Measurements from ENCODE around the gene PHLDB3.
"Not testable (repeated sequence)": the region's sequence is repeated elsewhere in the genome, so short reads cannot be mapped to it uniquely, and the experiment has no call there.

Gene PHLDB3

DNA sequence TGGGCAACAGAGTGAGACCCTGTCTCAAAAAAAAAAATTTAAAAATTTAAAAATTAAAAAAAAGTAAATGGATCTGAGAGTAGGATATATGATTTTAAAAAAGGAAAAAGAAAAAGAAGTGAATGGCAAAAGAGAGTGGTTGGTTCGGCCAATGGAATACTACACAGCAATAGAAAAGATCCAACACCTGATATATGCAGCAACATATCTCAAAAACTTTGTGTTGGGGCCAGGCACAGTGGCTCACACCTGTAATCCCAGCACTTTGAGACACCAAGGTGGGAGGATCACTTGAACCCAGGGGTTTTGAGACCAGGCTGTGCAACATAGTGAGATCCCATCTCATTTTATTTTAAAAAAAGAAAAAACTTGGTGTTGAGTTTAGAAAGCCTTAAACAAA is 37.8 kb downstream of the PHLDB3 start:
- no peak for DNase-seq

- DNase-seq = no peak
Observed at GRCh38 chr19:43465468-43466120, 39.0 kb downstream of the PHLDB3 start, which contains the start of gene LYPD3. Gene LYPD3 (minus strand): TSS chr19:43465608. CDS start chr19:43465571, 37 bp downstream.

GRCh38 chr19:43464134-43464775 is 40.3 kb downstream of the PHLDB3 start:
- DNase-seq = no peak

DNA sequence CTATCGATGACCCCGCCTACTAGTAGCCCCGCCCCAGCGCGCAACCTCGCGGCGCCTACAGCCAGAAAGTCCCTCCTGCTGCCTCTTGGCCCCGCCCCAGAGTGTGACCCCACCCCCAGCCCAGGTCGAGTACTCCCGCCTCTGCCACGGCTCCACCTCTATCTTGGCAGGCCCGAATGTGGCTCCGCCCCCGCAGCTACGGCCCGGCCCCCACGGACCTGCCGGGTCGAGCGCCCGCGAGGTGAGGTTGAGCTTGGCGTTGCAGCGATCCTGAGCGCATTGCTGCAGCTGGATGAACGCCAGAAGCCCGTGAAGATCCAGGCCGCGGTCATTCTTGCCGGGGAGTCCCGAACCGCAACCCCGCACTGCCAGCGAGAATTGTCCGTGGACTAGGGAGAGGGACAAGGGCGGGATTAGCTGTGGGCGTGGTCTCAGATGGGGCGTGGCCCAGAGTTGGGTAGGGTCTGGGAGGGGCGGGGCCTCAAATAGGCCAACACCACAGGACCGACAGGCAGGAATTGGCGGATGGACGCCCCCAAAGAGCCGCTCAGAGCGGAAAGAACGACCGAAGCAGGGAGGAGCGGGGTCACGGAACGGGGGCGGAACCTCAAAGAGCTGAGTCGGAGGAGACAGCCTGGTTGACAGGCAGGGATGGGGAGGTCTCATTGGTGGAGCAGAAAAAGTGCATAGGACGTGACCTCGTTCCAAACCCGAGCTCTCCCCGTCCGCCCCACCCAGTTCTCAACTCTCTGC is 41.0 kb downstream of the PHLDB3 start:
- DNase-seq = peak; percentile 97

DNA sequence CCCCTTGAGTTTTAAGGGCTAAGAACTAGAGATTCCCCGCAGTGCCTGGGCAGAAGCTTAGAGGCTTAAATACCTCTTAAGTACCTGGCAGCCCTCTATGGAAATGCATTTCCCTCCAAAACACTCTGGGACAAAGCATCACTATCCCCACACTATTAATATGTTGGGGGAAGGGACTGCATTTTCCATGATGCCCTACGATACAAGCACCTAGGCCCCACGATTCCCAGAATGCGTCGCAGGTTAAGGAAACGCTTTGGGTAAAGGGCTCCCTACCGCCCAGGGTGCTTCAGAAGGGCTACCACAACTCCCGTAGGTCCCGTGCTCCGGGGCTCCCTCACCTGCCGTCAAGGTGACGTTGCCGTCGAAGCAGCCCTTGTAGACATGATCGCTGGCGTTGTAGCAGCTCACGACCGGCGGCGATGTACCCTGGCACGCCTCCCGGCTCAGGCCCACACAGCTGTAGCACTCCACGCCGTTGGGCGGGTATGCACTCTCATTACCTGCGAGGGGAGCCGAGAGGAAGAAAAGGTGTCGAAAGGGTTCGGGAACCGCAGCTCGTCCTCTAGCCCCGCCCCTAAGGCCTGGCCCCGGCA is 41.7 kb downstream of the PHLDB3 start:
- DNase-seq = no peak

DNA sequence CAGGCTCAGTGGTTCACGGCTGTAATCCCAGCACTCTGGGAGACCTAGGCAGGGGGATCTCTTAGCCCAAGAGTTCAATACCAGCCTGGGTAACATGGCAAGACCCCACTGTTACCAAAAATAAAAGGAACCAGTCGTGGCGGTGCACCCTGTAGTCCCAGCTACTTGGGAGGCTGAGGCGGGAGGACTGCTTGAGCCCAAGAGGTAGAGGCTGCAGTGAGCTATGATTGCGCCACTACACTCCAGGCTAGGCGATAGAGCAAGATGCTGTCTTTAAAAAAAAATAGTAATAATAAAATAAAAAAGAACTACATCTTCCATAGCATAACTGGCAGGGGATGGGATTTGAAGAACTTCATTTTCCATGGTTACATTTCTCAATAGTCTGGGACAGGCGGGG is 42.2 kb downstream of the PHLDB3 start:
- no peak for DNase-seq

- DNase-seq = no peak
Observed at GRCh38 chr19:43461303-43461702, 43.2 kb downstream of the PHLDB3 start.

- no peak for DNase-seq
Observed at GRCh38 chr19:43460362-43461016, 44.1 kb downstream of the PHLDB3 start.

- no peak for DNase-seq
Observed at GRCh38 chr19:43457809-43458208, 46.7 kb downstream of the PHLDB3 start.

- no peak for DNase-seq
Observed at GRCh38 chr19:43455321-43456113, 49.0 kb downstream of the PHLDB3 start.

DNA sequence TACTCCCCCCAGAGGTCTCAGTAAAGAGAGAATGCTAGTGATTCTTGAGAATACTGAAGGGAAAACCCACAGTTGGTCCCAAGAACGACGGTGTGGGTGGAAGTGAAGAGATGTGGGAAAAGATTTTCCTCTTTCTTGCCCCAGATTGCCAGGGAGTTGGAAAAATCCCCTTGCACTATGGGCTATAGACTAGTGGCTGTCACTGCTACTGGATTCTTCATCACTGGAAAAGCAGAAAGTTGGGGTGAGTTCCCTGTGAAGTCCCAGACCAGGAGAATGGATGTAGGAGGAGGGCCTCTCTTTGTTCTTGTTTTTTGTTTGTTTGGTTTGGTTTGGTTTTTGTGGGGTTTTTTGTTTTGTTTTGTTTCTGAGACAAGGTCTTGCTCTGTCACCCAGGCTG is 50.5 kb downstream of the PHLDB3 start:
- no peak for DNase-seq

DNA sequence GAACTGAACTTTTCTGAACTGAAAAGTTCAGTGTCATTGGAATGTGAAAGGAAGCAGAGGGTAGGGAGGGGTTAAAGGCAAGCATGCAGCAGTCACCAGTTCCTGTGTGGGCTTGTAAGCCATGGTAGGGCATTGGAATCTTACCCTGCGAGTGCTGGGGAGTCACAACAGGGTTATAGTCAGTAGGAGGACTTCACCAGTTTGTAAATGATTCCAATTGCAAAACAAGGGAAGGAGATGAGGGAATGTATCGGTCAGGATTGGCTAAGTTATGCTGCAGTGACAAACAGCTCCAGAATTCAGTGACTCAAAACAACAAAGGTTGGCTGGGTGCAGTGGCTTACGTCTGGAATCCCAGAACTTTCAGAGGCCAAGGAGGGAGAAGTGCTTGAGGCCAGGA is 52.0 kb downstream of the PHLDB3 start:
- DNase-seq = no peak

GRCh38 chr19:43450545-43450997 is 54.0 kb downstream of the PHLDB3 start:
- DNase-seq = no peak

DNA sequence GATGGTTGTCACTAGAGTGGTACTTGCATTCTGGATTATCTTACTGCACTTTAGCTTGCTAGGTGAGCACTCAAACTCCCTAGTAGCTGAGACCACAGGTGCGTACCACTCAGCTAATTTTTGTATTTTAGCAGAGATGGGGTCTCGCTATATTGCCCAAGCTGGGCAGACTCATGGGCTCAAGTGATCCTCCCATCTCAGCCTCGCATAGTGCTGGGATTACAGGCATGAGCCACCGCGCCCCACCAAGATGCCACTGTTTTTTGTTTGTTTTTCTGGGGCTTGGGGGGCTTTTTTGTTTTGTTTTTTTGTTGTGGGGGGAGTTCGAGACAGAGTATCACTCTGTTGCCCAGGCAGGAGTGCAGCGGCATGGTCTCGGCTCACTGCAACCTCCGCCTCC is 56.9 kb downstream of the PHLDB3 start:
- no peak for DNase-seq

DNA sequence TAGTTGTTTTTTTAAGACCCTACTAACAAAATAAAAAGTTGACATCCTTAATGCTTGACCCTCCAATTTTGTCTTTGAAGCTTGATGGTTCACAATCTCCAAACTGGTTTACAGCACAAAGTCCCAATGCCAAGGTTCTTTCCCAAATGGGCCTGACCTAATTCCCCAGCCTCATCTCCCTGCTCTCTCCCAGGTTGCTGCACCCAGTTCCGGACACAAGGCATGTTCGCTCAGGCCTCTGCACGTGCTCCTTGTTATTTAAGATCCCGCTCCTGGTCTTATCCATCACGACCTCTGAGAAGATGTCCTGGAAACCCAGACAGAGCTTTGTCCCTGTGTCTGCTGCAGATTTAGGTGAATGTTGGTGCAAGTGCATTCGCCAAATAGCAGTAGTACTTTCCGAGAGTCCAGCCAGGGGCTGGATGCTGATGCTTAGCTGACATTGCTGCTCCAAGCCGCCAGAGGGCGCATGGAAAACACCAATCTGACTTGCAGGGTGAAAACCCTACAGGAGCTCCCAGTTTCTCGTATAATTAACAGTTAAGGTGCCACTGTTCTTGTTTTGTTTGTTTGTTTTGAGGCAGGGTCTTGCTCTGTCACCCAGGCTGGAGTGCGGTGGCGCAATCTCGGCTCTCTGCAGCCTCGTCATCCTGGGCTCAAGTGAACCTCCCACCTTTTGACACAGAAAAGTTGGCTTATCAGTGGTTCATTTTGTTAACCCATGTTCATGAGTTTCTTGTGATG is 57.6 kb downstream of the PHLDB3 start:
- peak; percentile 87 for DNase-seq

GRCh38 chr19:43445426-43445825 is 59.1 kb downstream of the PHLDB3 start:
- DNase-seq = no peak

DNA sequence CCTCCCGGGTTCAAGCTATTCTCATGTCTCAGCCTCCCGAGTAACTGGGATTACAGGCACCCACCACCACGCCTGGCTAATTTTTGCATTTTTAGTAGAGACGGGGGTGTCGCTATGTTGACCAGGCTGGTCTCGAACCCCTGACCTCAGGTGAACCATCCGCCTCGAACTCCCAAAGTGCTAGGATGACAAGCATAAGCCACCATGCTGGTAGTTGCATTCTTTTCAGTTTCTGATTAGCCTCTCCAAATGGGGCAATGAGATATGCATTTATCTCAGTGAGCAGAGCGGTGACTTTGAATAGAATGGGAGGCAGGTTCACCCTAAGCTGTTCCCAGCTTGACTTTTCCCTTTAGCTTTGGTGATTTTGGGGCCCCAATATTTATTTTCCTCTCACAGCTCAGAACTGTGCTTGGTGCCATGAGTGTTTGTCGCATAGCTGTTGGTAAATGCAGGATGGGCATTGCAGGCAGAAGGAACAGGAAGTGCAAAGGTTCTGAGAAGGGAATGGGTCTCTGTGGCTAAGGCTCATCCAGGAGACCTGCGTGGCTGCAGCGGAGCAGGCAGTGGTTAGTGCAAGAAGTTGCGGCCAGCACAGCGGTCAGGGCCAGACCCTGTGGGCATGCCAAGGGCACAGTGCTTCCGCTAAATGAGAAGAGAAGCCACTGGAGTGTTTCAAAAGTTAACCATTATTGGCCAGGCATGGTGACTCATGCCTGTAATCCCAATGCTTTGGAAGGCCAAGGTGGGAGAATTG is 59.8 kb downstream of the PHLDB3 start:
- DNase-seq = no peak

DNA sequence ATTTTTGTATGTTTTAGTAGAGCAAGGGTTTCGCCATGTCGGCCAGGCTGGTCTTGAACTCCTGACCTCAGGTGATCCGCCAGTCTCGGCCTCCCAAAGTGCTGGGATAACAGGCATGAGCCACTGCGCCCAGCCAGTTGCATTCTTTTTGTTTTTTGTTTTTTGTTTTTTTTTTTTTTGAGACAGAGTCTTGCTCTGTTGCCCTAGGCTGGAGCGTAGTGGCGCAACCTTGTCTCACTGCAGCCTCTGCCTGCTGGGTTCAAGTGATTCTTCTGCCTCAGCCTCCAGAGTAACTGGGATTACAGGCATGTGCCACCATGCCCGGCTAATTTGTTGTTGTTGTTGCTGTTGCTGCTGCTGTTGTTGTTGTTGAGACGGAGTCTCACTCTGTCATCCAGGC is 60.5 kb downstream of the PHLDB3 start:
- not testable (repeated sequence) for DNase-seq

GRCh38 chr19:43441716-43442115 is 62.8 kb downstream of the PHLDB3 start:
- DNase-seq = no peak

DNA sequence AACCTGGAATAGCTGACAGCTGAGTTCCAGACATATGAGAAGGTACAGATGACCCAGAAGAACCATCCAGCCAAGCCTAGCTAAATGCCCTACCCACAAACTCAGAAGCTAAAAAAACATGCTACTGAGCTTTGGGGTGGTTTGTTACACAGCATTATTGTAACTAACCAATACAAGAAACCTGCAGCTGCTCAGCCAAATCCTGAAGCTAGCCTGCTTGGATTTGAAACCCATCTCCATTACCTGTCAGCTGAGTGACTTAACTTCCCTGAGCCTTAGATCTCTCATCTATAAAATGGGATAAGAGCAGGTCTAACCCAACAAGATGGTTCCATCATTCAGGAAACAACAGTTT is 64.9 kb downstream of the PHLDB3 start:
- DNase-seq = no peak
